DMS53 treated with DMSO at 0.1 percent for 48 hours (cell line): ENCODE data around the gene TARM1.

Experiments used
- DNase-seq: peaks from one replicate; lab custom pipeline; 2025; ENCODE audit not compliant: unreplicated experiment; lab: John Stamatoyannopoulos, UW

The TARM1 gene

GRCh38 chr19:54081032-54081431, at the start of gene TARM1:
TARM1 (minus strand) TSS chr19:54081365; CDS start chr19:54081340, 25 bp downstream.
- no peak for DNase-seq

DNA sequence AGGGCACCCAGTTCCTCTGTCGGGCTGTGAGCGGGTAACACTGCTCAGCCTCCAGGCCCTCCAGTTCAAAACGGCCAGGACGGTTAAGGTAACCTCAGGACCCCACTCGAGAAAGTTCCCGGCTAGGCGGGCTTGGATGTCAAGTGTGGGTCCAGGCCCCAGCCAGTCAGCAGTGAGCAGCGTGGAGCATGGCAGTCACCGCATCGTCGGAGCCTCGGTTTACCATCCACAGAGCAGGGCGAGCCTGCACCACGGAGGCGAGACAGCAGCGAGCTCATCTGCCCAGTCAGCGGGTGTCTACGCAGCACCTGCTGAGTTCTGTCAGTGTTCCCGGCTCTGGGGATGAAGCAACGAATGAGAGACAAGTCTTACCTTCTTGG, 48.4 kb upstream of the TARM1 start:
- DNase-seq = no peak

DNA sequence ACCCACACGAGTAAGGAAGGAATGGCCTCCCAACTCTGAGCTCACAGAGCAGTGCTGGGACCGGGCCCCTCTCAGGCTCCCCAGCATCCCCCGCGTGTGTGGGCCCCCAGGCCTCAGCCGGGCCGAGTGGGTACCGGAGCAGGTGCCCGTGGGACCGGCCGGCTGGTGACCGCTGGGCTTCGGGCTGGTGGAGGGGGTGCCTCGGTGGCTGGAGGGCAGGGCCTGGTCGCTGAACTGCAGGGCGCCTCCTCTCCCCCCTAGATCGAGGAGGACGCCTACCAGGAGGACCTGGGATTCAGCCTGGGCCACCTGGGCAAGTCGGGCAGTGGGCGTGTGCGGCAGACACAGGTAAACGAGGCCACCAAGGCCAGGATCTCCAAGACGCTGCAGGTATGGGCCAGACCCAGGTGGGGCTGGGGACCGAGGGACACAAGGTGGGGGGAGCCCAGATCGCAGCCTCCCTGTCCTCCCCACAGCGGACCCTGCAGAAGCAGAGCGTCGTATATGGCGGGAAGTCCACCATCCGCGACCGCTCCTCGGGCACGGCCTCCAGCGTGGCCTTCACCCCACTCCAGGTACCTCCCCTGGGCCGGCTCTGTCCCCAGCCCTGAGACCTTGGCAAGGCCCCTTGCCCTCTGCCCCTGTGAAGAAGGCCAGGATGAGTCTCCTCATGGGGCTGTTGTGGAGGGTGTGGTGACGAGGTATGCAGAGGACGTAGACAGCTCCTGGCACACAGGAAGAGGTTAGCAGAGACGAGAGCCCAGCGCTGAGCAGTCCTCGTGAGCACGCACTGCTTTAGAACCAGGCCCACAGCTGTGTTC, 47.8 kb upstream of the TARM1 start:
- DNase-seq = no peak

DNA sequence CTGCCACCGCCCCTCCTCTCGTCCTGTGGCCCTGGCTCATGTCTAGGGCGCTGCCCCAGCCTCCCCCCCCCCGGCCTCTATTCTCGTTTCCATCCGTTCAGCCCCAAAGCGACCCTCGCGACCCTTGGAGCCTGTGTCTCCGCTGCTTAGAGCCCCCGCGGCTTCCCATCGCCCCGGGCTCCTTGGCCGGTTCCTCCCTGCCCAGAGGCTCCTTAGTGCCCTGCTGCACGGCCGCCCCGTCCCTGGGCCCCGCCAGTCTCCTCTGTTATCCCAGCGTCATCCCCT, 47.2 kb upstream of the TARM1 start:
- DNase-seq = no peak

DNA sequence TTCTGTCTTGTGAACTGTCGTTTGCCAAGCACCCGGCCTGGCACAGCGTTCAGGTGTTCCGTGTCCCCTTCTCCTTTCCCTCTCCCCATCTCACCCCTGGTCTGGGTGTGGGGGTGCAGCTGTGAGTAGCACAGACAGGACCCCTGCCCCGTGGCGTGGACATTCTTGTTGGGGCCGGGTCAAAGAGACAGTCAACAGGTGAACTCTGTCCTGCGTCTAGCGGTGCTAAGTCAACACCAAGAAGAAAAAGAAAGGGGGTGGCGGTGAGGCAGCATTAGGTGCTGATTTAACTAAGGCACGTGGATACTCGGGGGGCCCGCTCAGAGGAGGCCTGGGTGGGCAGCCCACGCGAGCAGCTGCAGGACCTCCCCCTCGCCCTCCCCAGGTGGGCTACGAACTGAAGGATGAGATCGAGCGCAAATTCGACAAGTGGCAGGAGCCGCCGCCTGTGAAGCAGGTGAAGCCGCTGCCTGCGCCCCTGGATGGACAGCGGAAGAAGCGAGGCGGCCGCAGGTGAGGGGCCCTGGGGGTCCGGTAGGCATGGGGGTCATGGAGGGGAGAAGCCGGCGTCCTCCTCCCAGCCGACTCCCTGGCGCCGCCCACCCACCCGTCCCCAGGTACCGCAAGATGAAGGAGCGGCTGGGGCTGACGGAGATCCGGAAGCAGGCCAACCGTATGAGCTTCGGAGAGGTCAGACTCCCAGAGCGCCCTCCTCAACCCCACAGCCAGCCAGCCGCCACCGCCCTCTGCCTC, 46.7 kb upstream of the TARM1 start:
- no peak for DNase-seq

- DNase-seq = no peak
Observed at GRCh38 chr19:54125713-54126112, 44.5 kb upstream of the TARM1 start.

DNA sequence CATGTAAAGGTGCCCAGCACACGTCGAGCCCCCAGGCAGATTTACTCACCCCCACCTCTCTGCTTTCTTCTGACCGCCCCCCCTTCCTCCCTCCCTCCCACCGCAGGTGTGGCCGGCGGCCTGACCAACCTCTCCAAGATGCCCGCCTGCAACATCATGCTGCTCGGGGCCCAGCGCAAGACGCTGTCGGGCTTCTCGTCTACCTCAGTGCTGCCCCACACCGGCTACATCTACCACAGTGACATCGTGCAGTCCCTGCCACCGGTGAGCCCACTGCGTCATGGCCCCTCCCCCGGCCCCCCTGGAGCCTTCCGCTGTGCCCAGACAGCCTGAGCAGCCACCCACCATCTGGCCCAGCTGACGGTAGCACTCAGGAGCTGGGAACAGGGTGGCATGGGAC, 43.2 kb upstream of the TARM1 start:
- DNase-seq = no peak

- DNase-seq = no peak
Observed at GRCh38 chr19:54123682-54124081, 42.5 kb upstream of the TARM1 start.

- no peak for DNase-seq
Observed at GRCh38 chr19:54121259-54121658, 40.1 kb upstream of the TARM1 start.

- DNase-seq = peak; percentile 94
Observed at GRCh38 chr19:54115109-54116063, 34.2 kb upstream of the TARM1 start, which contains the start of the genes PRPF31 and TFPT. PRPF31 (plus strand) TSS chr19:54115754; CDS start chr19:54118279, 2,525 bp downstream. TFPT (minus strand) TSS chr19:54115657; CDS start chr19:54115269, 388 bp downstream.

- peak; percentile 13 for DNase-seq
Observed at GRCh38 chr19:54114340-54115108, 33.4 kb upstream of the TARM1 start.

- DNase-seq = no peak
Observed at GRCh38 chr19:54109651-54110050, 28.5 kb upstream of the TARM1 start.

GRCh38 chr19:54108496-54108895, 27.3 kb upstream of the TARM1 start:
- DNase-seq = no peak

DNA sequence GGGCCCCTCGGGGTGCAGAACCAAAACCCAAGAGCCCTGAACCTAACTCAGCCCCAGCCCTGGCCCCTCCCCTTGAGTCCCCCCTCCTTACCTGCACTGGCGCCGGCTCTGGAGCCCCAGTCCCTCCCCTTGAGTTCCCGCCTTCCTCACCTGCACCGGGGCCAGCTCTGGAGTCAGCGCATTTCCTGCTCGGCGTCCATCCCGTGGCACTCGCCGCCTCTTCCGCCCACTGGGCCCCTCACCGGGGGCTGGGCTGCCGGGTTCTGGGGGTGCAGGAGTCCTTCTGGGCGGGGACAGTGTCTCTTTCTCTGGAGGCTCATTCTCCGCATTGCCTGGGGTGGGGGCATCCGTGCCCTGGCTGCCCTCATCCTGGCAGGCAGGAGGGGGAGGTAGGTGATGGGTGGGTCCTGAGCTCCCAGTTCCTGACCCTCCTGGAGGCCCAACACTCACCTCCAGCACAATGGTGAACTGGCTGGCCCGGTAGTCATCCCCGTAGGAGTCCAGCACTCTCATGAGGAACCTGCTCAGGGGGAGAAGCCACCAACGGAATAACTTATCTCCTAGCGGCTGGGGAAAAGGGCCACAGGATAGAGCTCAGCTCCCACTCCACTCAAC, 26.8 kb upstream of the TARM1 start:
- DNase-seq = no peak

- no peak for DNase-seq
Observed at GRCh38 chr19:54106716-54107115, 25.6 kb upstream of the TARM1 start.

DNA sequence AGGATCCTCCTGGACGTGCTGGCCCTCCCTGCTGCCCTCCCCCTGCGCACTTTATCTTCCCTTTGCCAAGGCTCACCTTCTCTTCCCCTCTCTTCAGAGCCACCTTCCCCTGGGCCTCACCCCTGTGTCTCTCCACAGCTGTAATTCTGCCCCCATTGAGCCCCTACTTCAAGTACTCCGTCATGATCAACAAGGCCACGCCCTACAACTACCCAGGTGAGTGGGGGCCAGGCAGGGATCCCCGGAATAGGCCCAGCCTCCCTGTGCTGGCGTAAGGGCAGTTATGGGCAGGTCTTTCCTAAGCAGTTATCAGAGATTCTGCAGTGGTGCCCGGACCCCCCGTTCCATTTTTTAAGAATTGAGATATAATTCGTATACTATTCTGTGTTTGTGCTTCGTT, 24.6 kb upstream of the TARM1 start:
- DNase-seq = no peak

GRCh38 chr19:54104998-54105715, 24.0 kb upstream of the TARM1 start:
- no peak for DNase-seq

DNA sequence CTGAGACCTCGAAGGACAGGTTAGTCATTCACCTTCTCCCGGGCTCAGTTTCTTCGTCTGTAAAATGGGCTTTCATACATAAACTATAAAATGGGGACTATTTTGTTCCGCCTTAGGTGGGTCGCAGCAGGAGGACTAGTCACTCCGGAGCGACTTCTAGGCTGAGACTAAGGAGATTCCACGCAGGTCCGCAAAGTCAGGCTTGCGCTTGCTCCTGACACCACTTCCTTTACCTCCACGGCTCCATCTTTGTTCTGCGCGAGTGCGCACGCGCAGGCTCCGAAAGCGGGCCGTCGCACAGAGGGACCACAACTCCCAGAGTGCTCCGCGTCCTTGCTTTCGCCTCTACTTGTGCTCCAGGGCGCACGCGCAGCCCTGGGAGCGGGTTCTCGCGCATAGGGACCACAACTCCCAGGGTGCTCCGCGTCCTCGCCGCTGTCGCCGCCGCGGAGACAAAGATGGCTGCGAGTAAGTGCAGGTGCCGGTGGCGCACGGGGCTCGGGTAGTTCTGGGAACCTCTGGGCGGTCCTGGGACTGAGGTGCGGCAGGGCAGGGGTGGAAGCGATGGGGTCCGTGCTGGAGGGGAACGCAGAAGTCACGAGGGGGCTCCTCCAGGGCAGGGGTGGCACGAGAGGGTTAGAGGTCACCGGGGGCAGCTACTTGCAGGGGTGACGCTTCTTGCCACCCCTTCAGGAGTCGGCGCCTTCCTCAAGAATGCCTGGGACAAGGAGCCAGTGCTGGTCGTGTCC, 21.4 kb upstream of the TARM1 start, which contains the start of gene NDUFA3:
TSS of gene NDUFA3 (plus strand) at position 435 of the 749 bp plus-strand sequence. CDS start at position 459, 24 bp downstream.
- DNase-seq = peak; percentile 94

GRCh38 chr19:54100561-54100960, 19.4 kb upstream of the TARM1 start, which contains the start of gene OSCAR:
OSCAR (minus strand) TSS chr19:54100803; CDS start chr19:54100792, 11 bp downstream.
- DNase-seq = no peak
